Measurements from ENCODE around the gene SLC25A17. TPM values are rescaled to one million over a fixed set of nuclear protein-coding genes. Genes with fewer than 3 reads are reported as not detected.
"Not testable (repeated sequence)": the region's sequence is repeated elsewhere in the genome, so short reads cannot be mapped to it uniquely, and the experiment has no call there.

Gene SLC25A17
- total RNA-seq, 1 donor from 2014 or later, result 12.5 TPM

DNA sequence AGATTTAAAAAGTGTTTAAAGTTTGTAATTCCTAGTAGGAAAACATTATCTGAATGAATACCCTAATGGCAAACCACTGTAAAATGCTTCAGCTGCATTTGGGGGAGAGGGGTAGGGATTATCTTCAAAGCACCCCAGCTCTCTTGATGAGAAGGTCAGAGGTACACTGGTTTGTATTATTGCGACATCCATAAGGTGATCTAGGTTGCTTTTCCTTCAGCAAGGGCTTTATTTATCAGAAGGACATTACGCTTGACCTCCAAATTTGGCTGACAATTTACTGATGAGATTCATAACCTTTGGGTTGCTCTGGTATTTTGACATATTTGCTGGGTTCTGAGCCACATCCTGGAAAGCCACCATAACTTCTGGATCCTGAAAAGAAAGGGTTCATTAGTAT, 7.1 kb upstream of the SLC25A17 start:
- H3K36me3 ChIP-seq (ENCODE audit: control insufficient read depth in 3 of 3, insufficient read depth in 3 of 3, low read length in 3 of 3), result peaks cover 12 to 45% (median 44%) of the 10 kb centered on the region in 3 donors
- H3K9ac ChIP-seq (ENCODE audit: low read depth in 1 of 3, low read length in 3 of 3); H3K9me3 ChIP-seq (ENCODE audit: control insufficient read depth in 3 of 3, low read length in 3 of 3); H3K4me3 ChIP-seq (ENCODE audit: low read length in 3 of 3); H3K27ac ChIP-seq (ENCODE audit: low read depth, low read length); H3K27me3 ChIP-seq (ENCODE audit: control insufficient read depth in 3 of 3, insufficient read depth in 3 of 3, low read length in 3 of 3); H3K4me1 ChIP-seq (ENCODE audit: control insufficient read depth in 3 of 3, insufficient read depth in 3 of 3, low read length in 3 of 3): not testable (repeated sequence)

GRCh38 chr22:40823426-40823825, 4.3 kb upstream of the SLC25A17 start:
- Histone ChIP-seq H3K9me3 (ENCODE audit: control insufficient read depth in 3 of 3, low read length in 3 of 3) (no peaks in the 10 kb centered on the region), H3K9ac (ENCODE audit: low read depth in 1 of 3, low read length in 3 of 3) (no peak overlapping the region), H3K27me3 (ENCODE audit: control insufficient read depth in 3 of 3, insufficient read depth in 3 of 3, low read length in 3 of 3) (no peaks in the 10 kb centered on the region), H3K36me3 (ENCODE audit: control insufficient read depth in 3 of 3, insufficient read depth in 3 of 3, low read length in 3 of 3) (peaks cover 3 to 20% (median 18%) of the 10 kb centered on the region in 3 donors), H3K27ac (ENCODE audit: low read depth, low read length) (no peak overlapping the region), H3K4me3 (ENCODE audit: low read length in 3 of 3) (no peak overlapping the region), H3K4me1 (ENCODE audit: control insufficient read depth in 3 of 3, insufficient read depth in 3 of 3, low read length in 3 of 3) (peaks cover 9 to 16% (median 13%) of the 10 kb centered on the region in 3 donors)

- Histone ChIP-seq H3K27ac (ENCODE audit: low read depth, low read length) (peak overlapping the region; percentile 84), H3K4me1 (ENCODE audit: control insufficient read depth in 3 of 3, insufficient read depth in 3 of 3, low read length in 3 of 3) (peaks cover 21 to 30% (median 25%) of the 10 kb centered on the region in 3 donors), H3K9me3 (ENCODE audit: control insufficient read depth in 3 of 3, low read length in 3 of 3) (no peaks in the 10 kb centered on the region), H3K9ac (ENCODE audit: low read depth in 1 of 3, low read length in 3 of 3) (peak overlapping the region; percentile 66 to 99 (median 80)), H3K4me3 (ENCODE audit: low read length in 3 of 3) (peak overlapping the region; percentile 73 to 96 (median 94)), H3K27me3 (ENCODE audit: control insufficient read depth in 3 of 3, insufficient read depth in 3 of 3, low read length in 3 of 3) (no peaks in the 10 kb centered on the region), H3K36me3 (ENCODE audit: control insufficient read depth in 3 of 3, insufficient read depth in 3 of 3, low read length in 3 of 3) (peaks cover 0 to 14% (median 10%) of the 10 kb centered on the region in 3 donors)
These were observed 524 bp upstream of the SLC25A17 start for GRCh38 chr22:40819599-40820140.

GRCh38 chr22:40818192-40818746, 877 bp downstream of the SLC25A17 start:
- peaks cover 0 to 3% (median 0%) of the 10 kb centered on the region in 3 donors for H3K36me3 ChIP-seq (ENCODE audit: control insufficient read depth in 3 of 3, insufficient read depth in 3 of 3, low read length in 3 of 3)
- no peaks in the 10 kb centered on the region for H3K9me3 ChIP-seq (ENCODE audit: control insufficient read depth in 3 of 3, low read length in 3 of 3)
- H3K4me3 ChIP-seq (ENCODE audit: low read length in 3 of 3), result peak overlapping the region; percentile 94 to 99 (median 96)
- H3K27ac ChIP-seq (ENCODE audit: low read depth, low read length), result peak overlapping the region; percentile 84
- peaks cover 21 to 30% (median 25%) of the 10 kb centered on the region in 3 donors for H3K4me1 ChIP-seq (ENCODE audit: control insufficient read depth in 3 of 3, insufficient read depth in 3 of 3, low read length in 3 of 3)
- H3K9ac ChIP-seq (ENCODE audit: low read depth in 1 of 3, low read length in 3 of 3), result peak overlapping the region; percentile 94 to 99 (median 94)
- no peaks in the 10 kb centered on the region for H3K27me3 ChIP-seq (ENCODE audit: control insufficient read depth in 3 of 3, insufficient read depth in 3 of 3, low read length in 3 of 3)

DNA sequence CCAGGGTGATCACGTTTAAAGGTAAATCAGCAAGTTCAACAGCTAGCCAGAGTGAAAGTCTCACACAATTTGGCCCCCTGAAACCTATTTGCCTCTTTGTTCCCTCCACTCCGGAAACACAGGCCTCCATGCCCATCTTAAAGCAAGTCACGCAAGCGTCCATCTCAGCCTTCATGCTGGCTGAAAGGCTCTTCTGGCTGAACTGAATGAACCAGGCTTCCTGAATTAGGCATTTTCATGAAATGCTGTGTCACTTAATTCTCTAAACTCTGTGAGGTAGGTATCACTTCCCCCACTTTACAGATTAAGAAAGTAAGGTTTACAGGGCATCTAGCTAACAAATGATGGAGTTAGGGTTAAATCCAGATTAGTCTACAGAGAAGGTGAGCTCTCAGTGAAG, 1.4 kb downstream of the SLC25A17 start:
- H3K36me3 ChIP-seq (ENCODE audit: control insufficient read depth in 3 of 3, insufficient read depth in 3 of 3, low read length in 3 of 3), result no peaks in the 10 kb centered on the region
- peaks cover 21 to 30% (median 25%) of the 10 kb centered on the region in 3 donors for H3K4me1 ChIP-seq (ENCODE audit: control insufficient read depth in 3 of 3, insufficient read depth in 3 of 3, low read length in 3 of 3)
- no peak overlapping the region for H3K27ac ChIP-seq (ENCODE audit: low read depth, low read length)
- peak overlapping the region in 2 of 3 donors; percentile 94 to 96 for H3K4me3 ChIP-seq (ENCODE audit: low read length in 3 of 3)
- H3K9ac ChIP-seq (ENCODE audit: low read depth in 1 of 3, low read length in 3 of 3), result peak overlapping the region; percentile 10 to 64 (median 45)
- no peaks in the 10 kb centered on the region for H3K27me3 ChIP-seq (ENCODE audit: control insufficient read depth in 3 of 3, insufficient read depth in 3 of 3, low read length in 3 of 3)
- H3K9me3 ChIP-seq (ENCODE audit: control insufficient read depth in 3 of 3, low read length in 3 of 3), result no peaks in the 10 kb centered on the region

DNA sequence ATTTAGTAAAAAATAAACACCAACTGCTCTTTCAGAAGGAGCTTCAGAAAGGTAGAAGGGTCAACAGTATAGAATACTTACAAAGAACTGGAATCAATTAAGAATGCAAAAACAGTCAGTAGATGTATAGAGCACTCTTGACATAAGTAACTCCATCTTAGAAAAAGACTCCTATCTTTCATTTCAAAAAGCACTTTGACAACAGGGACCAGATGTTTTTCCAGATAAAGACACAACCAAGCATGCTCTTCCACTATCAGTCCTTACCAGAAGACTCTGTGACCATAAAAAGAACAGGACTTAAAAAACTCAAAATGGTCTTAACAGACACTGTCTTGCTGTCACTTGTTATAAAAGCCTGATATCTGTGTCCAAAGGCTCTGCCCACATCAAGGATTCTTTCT, 5.2 kb downstream of the SLC25A17 start:
- no peak overlapping the region for H3K27ac ChIP-seq (ENCODE audit: low read depth, low read length)
- H3K4me1 ChIP-seq (ENCODE audit: control insufficient read depth in 3 of 3, insufficient read depth in 3 of 3, low read length in 3 of 3), result peaks cover 13 to 19% (median 15%) of the 10 kb centered on the region in 3 donors
- no peaks in the 10 kb centered on the region for H3K9me3 ChIP-seq (ENCODE audit: control insufficient read depth in 3 of 3, low read length in 3 of 3)
- H3K36me3 ChIP-seq (ENCODE audit: control insufficient read depth in 3 of 3, insufficient read depth in 3 of 3, low read length in 3 of 3), result peaks cover 0 to 2% (median 0%) of the 10 kb centered on the region in 3 donors
- H3K9ac ChIP-seq (ENCODE audit: low read depth in 1 of 3, low read length in 3 of 3), result no peak overlapping the region
- no peak overlapping the region for H3K4me3 ChIP-seq (ENCODE audit: low read length in 3 of 3)
- no peaks in the 10 kb centered on the region for H3K27me3 ChIP-seq (ENCODE audit: control insufficient read depth in 3 of 3, insufficient read depth in 3 of 3, low read length in 3 of 3)

- Histone ChIP-seq H3K9ac (ENCODE audit: low read depth in 1 of 3, low read length in 3 of 3) (no peak overlapping the region), H3K4me3 (ENCODE audit: low read length in 3 of 3) (no peak overlapping the region), H3K4me1 (ENCODE audit: control insufficient read depth in 3 of 3, insufficient read depth in 3 of 3, low read length in 3 of 3) (no peaks in the 10 kb centered on the region), H3K9me3 (ENCODE audit: control insufficient read depth in 3 of 3, low read length in 3 of 3) (no peaks in the 10 kb centered on the region), H3K27me3 (ENCODE audit: control insufficient read depth in 3 of 3, insufficient read depth in 3 of 3, low read length in 3 of 3) (no peaks in the 10 kb centered on the region), H3K36me3 (ENCODE audit: control insufficient read depth in 3 of 3, insufficient read depth in 3 of 3, low read length in 3 of 3) (peaks cover 0 to 2% (median 0%) of the 10 kb centered on the region in 3 donors), H3K27ac (ENCODE audit: low read depth, low read length) (no peak overlapping the region)
These were observed 10.9 kb downstream of the SLC25A17 start for GRCh38 chr22:40808018-40808841.

GRCh38 chr22:40806711-40807110, 12.4 kb downstream of the SLC25A17 start:
- no peaks in the 10 kb centered on the region for H3K9me3 ChIP-seq (ENCODE audit: control insufficient read depth in 3 of 3, low read length in 3 of 3)
- H3K27me3 ChIP-seq (ENCODE audit: control insufficient read depth in 3 of 3, insufficient read depth in 3 of 3, low read length in 3 of 3), result no peaks in the 10 kb centered on the region
- no peak overlapping the region for H3K27ac ChIP-seq (ENCODE audit: low read depth, low read length)
- H3K36me3 ChIP-seq (ENCODE audit: control insufficient read depth in 3 of 3, insufficient read depth in 3 of 3, low read length in 3 of 3), result peaks cover 0 to 2% (median 0%) of the 10 kb centered on the region in 3 donors
- H3K4me3 ChIP-seq (ENCODE audit: low read length in 3 of 3), result no peak overlapping the region
- no peak overlapping the region for H3K9ac ChIP-seq (ENCODE audit: low read depth in 1 of 3, low read length in 3 of 3)
- H3K4me1 ChIP-seq (ENCODE audit: control insufficient read depth in 3 of 3, insufficient read depth in 3 of 3, low read length in 3 of 3), result no peaks in the 10 kb centered on the region

GRCh38 chr22:40805699-40806203, 13.4 kb downstream of the SLC25A17 start:
- no peaks in the 10 kb centered on the region for H3K9me3 ChIP-seq (ENCODE audit: control insufficient read depth in 3 of 3, low read length in 3 of 3)
- H3K4me3 ChIP-seq (ENCODE audit: low read length in 3 of 3), result no peak overlapping the region
- H3K4me1 ChIP-seq (ENCODE audit: control insufficient read depth in 3 of 3, insufficient read depth in 3 of 3, low read length in 3 of 3), result no peaks in the 10 kb centered on the region
- no peaks in the 10 kb centered on the region for H3K27me3 ChIP-seq (ENCODE audit: control insufficient read depth in 3 of 3, insufficient read depth in 3 of 3, low read length in 3 of 3)
- no peak overlapping the region for H3K27ac ChIP-seq (ENCODE audit: low read depth, low read length)
- no peak overlapping the region for H3K9ac ChIP-seq (ENCODE audit: low read depth in 1 of 3, low read length in 3 of 3)
- H3K36me3 ChIP-seq (ENCODE audit: control insufficient read depth in 3 of 3, insufficient read depth in 3 of 3, low read length in 3 of 3), result no peaks in the 10 kb centered on the region

DNA sequence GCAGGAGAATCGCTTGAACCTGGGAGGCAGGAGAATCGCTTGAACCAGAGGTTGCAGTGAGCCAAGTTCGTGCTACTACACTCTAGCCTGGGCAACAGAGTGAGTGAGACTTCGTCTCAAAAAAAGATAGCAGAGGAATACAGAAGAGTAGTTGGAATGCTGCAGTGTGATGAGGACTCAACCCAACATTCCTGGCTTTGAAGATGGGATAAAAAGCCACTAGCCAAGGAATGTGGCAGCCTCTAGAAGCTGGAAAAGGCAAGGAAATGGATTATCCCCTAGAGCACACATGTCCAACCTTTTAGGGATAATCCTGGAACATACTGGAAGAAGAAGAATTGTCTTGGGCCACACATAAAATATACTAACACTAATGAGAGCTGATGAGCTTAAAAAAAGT, 13.9 kb downstream of the SLC25A17 start:
- no peaks in the 10 kb centered on the region for H3K4me1 ChIP-seq (ENCODE audit: control insufficient read depth in 3 of 3, insufficient read depth in 3 of 3, low read length in 3 of 3)
- H3K9ac ChIP-seq (ENCODE audit: low read depth in 1 of 3, low read length in 3 of 3), result no peak overlapping the region
- H3K36me3 ChIP-seq (ENCODE audit: control insufficient read depth in 3 of 3, insufficient read depth in 3 of 3, low read length in 3 of 3), result no peaks in the 10 kb centered on the region
- H3K9me3 ChIP-seq (ENCODE audit: control insufficient read depth in 3 of 3, low read length in 3 of 3), result no peaks in the 10 kb centered on the region
- H3K27me3 ChIP-seq (ENCODE audit: control insufficient read depth in 3 of 3, insufficient read depth in 3 of 3, low read length in 3 of 3), result no peaks in the 10 kb centered on the region
- no peak overlapping the region for H3K4me3 ChIP-seq (ENCODE audit: low read length in 3 of 3)
- H3K27ac ChIP-seq (ENCODE audit: low read depth, low read length), result no peak overlapping the region

Data from skeletal muscle tissue (tissue), 4 donors.